DND-41 (cell line): ENCODE measurements around the gene PNCK.

Experiments
- CTCF ChIP-seq: IDR thresholded peaks from 2 replicates; pipeline ENCODE4 v1.5.1; 2012; ENCODE audit warnings: borderline replicate concordance, low read length, moderate library complexity, mild to moderate bottlenecking; ENCODE audit not compliant: poor library complexity, severe bottlenecking; ENCODE audit errors: extremely low read depth
- EZH2 ChIP-seq: IDR thresholded peaks from 3 replicates; pipeline ENCODE4 v1.6.1; 2012; ENCODE audit warnings: borderline replicate concordance, low read depth, mild to moderate bottlenecking, moderate library complexity, low read length, inconsistent platforms; ENCODE audit not compliant: severe bottlenecking

- TF ChIP-seq EZH2 = no peak
- no peak for TF ChIP-seq CTCF
Observed at GRCh38 chrX:153635388-153635787, 38.2 kb downstream of the PNCK start.
